WTC11 (cell line): ENCODE results near the gene OR4D1.

Source experiments
- ELF4 ChIP-seq: sonication (generic); formaldehyde crosslinking; IDR thresholded peaks from 2 replicates; pipeline ENCODE4 v1.8.1; 2022; ENCODE audit warnings: low read depth, mild to moderate bottlenecking, moderate library complexity, missing genetic modification reagents
- ESRRA ChIP-seq: sonication (generic); formaldehyde crosslinking; IDR thresholded peaks from 2 replicates; pipeline ENCODE4 v1.8.1; 2022; ENCODE audit warnings: mild to moderate bottlenecking, missing genetic modification reagents, borderline replicate concordance
- GABPB1 ChIP-seq: sonication (generic); formaldehyde crosslinking; IDR thresholded peaks from 2 replicates; pipeline ENCODE4 v1.8.1; 2023; ENCODE audit warnings: mild to moderate bottlenecking, missing genetic modification reagents
- MXD4 ChIP-seq: fragments of 250-450 bp; sonication (Bioruptor Pico); IDR thresholded peaks from 2 replicates; pipeline ENCODE4 v1.8.0; 2021; ENCODE audit warnings: mild to moderate bottlenecking, moderate library complexity, borderline replicate concordance
- NR2C2 ChIP-seq: sonication (generic); formaldehyde crosslinking; IDR thresholded peaks from 2 replicates; pipeline ENCODE4 v1.8.0; 2022; ENCODE audit warnings: mild to moderate bottlenecking, missing genetic modification reagents
- SOX15 ChIP-seq: fragments of 250-450 bp; sonication (Bioruptor Pico); IDR thresholded peaks from 2 replicates; pipeline ENCODE4 v1.9.0; 2021; ENCODE audit warnings: mild to moderate bottlenecking
- SP1 ChIP-seq: sonication (generic); formaldehyde crosslinking; conservative IDR thresholded peaks from 2 replicates; pipeline ENCODE4 v1.8.1; 2022; ENCODE audit warnings: missing genetic modification reagents
- ZNF121 ChIP-seq: sonication (generic); formaldehyde crosslinking; IDR thresholded peaks from 2 replicates; pipeline ENCODE4 v1.8.0; 2023; ENCODE audit warnings: missing genetic modification reagents
- ZSCAN18 ChIP-seq: fragments of 250-450 bp; sonication (Bioruptor Pico); IDR thresholded peaks from 2 replicates; pipeline ENCODE4 v2.1.2; 2022; ENCODE audit warnings: mild to moderate bottlenecking, moderate library complexity
- TF ChIP-seq, protein P1 (sequence below): fragments of 200-600 bp; IDR thresholded peaks from 2 replicates; pipeline ENCODE4 v1.8.0; 2022; ENCODE audit warnings: antibody characterized with exemption
- TF ChIP-seq, protein P2 (sequence below): sonication (generic); formaldehyde crosslinking; IDR thresholded peaks from 2 replicates; pipeline ENCODE4 v1.8.1; 2023; ENCODE audit warnings: mild to moderate bottlenecking, missing genetic modification reagents, moderate library complexity
- TF ChIP-seq, protein P3 (sequence below): sonication (generic); formaldehyde crosslinking; IDR thresholded peaks from 2 replicates; pipeline ENCODE4 v1.8.0; 2022; ENCODE audit warnings: mild to moderate bottlenecking, missing genetic modification reagents
- TF ChIP-seq, protein P4 (sequence below): sonication (generic); formaldehyde crosslinking; IDR thresholded peaks from 2 replicates; pipeline ENCODE4 v1.8.0; 2022; ENCODE audit warnings: mild to moderate bottlenecking, missing genetic modification reagents
- TF ChIP-seq, protein P5 (sequence below): sonication (generic); formaldehyde crosslinking; IDR thresholded peaks from 2 replicates; pipeline ENCODE4 v1.8.1; 2022; ENCODE audit warnings: low read depth, missing genetic modification reagents, borderline replicate concordance

GRCh38 chr17:58183514-58183913 is 35.3 kb downstream of the OR4D1 start:
- no peak for TF ChIP-seq SP1 (CRISPR knock-in tag)
- TF ChIP-seq GABPB1 (CRISPR knock-in tag): no peak
- TF ChIP-seq, protein P1, sequence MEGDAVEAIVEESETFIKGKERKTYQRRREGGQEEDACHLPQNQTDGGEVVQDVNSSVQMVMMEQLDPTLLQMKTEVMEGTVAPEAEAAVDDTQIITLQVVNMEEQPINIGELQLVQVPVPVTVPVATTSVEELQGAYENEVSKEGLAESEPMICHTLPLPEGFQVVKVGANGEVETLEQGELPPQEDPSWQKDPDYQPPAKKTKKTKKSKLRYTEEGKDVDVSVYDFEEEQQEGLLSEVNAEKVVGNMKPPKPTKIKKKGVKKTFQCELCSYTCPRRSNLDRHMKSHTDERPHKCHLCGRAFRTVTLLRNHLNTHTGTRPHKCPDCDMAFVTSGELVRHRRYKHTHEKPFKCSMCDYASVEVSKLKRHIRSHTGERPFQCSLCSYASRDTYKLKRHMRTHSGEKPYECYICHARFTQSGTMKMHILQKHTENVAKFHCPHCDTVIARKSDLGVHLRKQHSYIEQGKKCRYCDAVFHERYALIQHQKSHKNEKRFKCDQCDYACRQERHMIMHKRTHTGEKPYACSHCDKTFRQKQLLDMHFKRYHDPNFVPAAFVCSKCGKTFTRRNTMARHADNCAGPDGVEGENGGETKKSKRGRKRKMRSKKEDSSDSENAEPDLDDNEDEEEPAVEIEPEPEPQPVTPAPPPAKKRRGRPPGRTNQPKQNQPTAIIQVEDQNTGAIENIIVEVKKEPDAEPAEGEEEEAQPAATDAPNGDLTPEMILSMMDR: no peak
- no peak for TF ChIP-seq ESRRA
- TF ChIP-seq, protein P2, sequence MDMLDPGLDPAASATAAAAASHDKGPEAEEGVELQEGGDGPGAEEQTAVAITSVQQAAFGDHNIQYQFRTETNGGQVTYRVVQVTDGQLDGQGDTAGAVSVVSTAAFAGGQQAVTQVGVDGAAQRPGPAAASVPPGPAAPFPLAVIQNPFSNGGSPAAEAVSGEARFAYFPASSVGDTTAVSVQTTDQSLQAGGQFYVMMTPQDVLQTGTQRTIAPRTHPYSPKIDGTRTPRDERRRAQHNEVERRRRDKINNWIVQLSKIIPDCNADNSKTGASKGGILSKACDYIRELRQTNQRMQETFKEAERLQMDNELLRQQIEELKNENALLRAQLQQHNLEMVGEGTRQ (CRISPR knock-in tag): no peak
- no peak for TF ChIP-seq SOX15 (CRISPR knock-in tag)
- TF ChIP-seq, protein P3, sequence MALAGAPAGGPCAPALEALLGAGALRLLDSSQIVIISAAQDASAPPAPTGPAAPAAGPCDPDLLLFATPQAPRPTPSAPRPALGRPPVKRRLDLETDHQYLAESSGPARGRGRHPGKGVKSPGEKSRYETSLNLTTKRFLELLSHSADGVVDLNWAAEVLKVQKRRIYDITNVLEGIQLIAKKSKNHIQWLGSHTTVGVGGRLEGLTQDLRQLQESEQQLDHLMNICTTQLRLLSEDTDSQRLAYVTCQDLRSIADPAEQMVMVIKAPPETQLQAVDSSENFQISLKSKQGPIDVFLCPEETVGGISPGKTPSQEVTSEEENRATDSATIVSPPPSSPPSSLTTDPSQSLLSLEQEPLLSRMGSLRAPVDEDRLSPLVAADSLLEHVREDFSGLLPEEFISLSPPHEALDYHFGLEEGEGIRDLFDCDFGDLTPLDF: no peak
- TF ChIP-seq, protein P4, sequence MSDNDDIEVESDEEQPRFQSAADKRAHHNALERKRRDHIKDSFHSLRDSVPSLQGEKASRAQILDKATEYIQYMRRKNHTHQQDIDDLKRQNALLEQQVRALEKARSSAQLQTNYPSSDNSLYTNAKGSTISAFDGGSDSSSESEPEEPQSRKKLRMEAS (CRISPR knock-in tag): no peak
- no peak for TF ChIP-seq ZSCAN18
- no peak for TF ChIP-seq MXD4 (CRISPR knock-in tag)
- no peak for TF ChIP-seq NR2C2 (CRISPR knock-in tag)
- no peak for TF ChIP-seq ZNF121 (CRISPR knock-in tag)
- TF ChIP-seq, protein P5, sequence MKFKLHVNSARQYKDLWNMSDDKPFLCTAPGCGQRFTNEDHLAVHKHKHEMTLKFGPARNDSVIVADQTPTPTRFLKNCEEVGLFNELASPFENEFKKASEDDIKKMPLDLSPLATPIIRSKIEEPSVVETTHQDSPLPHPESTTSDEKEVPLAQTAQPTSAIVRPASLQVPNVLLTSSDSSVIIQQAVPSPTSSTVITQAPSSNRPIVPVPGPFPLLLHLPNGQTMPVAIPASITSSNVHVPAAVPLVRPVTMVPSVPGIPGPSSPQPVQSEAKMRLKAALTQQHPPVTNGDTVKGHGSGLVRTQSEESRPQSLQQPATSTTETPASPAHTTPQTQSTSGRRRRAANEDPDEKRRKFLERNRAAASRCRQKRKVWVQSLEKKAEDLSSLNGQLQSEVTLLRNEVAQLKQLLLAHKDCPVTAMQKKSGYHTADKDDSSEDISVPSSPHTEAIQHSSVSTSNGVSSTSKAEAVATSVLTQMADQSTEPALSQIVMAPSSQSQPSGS: no peak
- TF ChIP-seq ELF4: no peak
